ENCODE data around the gene KRT2.

KRT2 gene

GRCh38 chr12:52615208-52615868, 36.7 kb downstream of the KRT2 start:
- peak; percentile 13 for DNase-seq (ENCODE audit: low read depth)

DNA sequence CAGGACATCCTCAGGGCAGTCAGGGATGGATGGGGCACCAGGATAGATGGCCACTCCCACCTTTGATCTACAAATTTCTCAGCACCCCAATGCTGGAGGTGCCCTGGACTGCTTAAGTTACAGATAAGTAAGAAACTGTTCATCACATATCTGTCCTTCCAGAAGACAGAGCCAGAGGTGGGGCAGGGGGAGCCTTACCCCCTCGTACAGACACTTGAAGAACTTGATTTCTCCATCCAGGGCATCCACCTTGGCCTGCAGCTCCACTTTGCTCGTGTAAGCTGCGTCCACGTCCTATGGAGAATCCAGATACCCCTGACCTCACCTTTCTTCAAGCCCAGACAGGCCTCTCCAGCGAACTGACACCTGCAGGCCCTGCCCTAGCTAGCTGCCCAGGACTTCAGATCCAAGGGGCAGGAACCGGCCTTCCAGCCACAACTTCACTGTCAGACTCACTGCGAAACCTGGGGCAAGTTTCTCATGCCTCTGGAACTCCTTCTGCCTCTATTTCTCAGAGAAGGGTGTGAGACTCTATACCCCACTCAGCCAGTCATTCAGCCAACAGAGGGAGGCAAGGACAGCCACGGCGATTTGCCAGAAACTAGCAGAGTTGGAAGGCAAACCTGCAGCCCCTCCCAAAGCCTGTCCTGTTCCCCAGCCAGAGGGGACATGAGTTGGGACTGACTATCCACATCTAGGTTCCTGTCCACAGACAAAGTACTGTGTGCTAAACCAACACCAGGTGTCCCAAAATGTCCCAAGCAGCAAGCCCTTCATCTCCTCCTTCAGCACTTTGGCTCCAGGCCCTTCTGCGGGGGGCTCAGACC, 37.4 kb downstream of the KRT2 start:
- DNase-seq (ENCODE audit: low read depth): no peak

- no peak for DNase-seq (ENCODE audit: low read depth)
Measured at GRCh38 chr12:52613384-52614030, 38.5 kb downstream of the KRT2 start.

DNA sequence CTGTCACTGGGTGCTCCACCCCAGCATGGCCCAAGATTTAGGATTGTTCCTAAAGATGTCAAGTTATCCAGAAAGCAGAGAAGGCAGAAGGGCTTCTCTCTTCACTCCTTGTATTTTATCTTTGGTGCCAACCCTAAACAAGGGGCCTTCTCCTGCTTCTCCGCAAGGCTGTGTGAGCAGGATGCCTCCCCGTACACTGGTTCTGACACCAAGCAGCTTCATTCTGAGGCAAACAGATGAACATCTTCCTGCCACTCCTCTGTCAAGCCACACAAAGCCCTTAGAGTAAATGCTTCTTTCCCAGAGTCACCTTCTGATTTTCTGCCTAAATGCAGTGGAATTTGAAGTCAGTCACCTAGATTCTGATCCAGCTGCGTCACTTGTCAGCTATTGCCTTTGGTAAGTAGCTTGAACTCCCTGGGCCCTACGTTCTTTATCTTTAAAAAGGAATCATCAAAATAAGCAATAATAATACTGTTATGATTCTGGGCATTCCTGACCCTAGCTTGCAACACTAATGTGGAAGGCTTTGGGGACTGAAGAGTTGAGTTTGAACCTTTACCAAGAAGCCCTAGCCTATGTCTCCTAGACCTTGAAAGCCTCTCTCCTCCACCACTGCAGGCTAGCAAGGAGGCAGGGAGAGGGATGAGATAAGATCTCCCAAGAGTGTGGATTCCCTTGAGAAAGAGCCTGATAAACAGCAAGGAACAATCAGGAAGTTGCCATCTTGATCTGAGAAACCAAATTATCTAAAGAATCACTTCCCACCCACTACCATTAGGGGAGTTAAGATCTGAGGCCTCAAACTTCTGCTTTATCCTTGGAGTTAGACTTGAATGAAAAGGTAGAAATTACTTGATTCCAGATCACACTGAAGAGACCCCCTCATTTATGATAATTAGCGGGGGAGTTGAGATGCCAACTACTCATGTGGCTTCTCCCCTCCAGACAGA, 39.3 kb downstream of the KRT2 start:
- DNase-seq (ENCODE audit: low read depth): no peak

DNA sequence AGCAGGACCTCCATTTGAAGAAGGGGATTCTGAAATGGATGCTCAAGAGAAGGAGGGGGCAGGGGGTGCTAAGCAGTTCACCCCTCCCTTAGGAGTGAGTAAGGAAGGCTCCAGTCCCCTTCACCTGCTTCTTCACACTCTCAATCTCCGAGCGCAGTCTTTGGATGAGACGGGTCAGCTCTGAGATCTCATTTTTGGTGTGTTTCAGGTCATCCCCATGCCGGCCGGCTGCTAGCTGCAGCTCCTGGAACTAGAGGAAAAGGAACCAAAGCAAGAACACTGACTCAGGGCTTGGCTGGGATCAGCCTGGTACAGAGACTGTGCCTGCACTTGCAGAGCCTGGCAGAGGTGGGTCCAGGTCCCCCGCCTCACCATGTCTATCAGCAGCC, 40.9 kb downstream of the KRT2 start:
- DNase-seq (ENCODE audit: low read depth): no peak

DNA sequence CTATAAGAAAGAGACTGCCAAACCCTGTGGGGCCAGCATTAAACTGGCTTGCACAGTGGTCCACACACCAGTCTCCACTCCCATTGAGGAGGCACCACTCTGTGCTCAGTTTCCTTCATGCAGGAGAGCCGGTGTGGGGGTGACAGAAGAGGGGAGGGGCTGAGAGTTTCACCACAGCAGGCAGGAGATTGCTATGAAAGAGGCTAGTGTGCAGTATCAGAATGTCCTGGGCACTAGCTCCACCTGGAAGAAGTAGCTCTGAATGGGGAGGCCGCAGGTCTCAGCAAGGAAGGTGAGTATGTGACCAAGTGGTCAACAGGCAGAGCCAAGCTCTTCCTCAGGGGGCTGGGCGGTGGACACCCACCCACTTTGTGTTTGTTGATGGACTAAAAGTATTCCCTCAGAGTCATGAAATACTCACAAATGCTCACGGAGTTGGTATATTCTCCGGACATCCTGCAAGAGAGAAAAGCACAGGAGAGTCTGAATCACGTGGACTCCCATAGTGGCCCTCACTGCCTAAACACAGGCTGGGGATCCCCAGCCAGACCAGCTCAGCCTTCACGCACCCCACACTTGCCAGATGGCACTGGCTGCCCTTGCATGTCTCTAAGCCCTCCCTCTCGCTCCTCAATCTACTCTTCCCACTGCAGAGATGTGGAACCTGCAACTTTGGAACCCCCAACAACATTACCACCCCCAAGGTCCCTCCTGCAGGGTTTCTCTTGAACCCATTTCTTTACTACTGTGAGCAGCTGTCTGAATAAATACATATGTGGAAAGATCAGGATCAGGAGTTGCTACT, 43.0 kb downstream of the KRT2 start:
- no peak for DNase-seq (ENCODE audit: low read depth)

DNA sequence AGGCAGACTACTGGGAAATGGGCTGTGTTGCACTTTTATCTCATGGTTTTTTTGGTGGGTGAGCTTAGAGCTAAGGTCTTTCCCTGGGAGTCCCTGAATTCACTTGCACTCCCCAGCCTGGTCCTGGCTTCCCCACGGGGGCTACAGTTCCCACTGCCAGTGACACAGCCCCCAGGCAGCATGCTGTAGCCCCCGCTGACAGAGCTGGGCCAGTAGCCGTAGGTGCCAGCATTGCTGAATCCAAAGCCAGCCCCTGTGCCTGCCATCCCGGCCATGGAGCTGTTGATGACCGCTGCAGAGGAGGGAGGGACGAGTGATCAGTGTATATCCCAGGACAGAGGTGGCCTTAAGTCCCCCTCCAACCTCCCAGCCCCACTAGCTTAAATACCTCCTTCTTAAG, 43.9 kb downstream of the KRT2 start:
- no peak for DNase-seq (ENCODE audit: low read depth)

DNA sequence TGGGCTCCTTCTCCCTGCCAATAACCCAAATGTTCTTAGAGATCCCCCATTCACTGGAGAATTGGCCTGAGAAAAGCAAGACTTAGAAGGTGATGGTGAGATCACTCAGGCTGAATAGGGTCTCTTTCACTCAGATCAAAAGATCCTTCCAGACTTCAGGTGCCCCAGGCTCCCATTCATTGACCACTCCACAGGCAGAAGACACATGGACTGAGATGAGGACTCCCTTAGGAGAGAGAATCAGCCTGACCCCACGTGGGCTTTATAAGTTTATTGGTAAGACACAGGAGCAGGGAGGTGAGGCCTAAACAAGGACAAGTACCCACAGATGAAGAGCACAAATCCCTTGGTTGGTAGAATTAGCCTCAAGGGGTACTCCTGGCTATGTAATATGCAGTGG, 44.7 kb downstream of the KRT2 start:
- DNase-seq (ENCODE audit: low read depth): no peak

DNA sequence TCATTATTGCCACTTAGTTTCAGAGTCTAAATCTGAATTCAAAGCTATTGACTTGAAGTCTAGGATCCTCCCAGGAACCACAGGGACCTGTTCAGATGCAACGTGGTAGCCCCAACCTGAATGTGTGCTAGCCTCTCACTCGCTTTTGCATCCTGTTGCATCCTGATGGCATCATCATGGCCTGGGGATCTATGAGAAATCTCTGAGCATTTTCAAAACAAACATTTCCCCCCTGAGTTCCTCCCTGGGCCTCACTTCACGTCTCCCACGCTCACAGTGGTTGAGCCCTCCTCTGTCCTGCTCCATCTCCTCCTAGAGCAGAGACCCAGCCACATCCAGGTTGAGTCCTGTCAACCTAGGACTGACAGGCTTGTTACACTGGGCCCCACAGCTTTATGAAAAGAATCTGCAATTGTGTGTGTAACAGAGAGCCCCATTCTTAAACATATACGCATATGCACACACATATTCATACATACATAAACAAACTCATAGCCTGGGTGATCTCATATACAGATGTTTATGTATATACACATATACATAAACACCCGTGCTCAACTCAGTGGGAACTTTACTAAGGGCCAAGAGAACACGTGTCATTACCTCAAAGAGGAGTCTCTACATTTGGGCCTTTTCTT, 45.3 kb downstream of the KRT2 start:
- DNase-seq (ENCODE audit: low read depth): no peak

GRCh38 chr12:52606096-52606495, 45.9 kb downstream of the KRT2 start:
- no peak for DNase-seq (ENCODE audit: low read depth)

DNA sequence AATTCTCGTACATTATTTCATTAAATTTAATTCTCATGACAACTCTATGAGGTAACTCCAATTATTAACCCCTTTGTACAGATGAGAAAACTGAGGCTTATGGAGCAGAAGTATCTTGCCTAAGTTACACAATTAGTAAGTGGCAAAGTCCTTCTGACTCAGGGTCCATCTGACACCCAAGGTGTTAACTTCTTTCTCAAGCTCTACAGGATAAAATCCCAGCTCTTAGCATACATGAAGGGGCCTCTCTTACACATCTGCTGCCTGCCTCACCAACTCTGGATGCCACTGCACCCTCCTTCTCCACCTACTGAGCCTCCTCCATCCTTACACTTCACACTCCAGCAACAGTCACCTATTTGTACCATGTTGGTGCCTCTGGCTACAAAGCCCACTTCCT, 46.5 kb downstream of the KRT2 start:
- no peak for DNase-seq (ENCODE audit: low read depth)

GRCh38 chr12:52604859-52605258, 47.2 kb downstream of the KRT2 start:
- DNase-seq (ENCODE audit: low read depth): no peak

- no peak for DNase-seq (ENCODE audit: low read depth)
Measured at GRCh38 chr12:52603314-52603713, 48.7 kb downstream of the KRT2 start.

DNA sequence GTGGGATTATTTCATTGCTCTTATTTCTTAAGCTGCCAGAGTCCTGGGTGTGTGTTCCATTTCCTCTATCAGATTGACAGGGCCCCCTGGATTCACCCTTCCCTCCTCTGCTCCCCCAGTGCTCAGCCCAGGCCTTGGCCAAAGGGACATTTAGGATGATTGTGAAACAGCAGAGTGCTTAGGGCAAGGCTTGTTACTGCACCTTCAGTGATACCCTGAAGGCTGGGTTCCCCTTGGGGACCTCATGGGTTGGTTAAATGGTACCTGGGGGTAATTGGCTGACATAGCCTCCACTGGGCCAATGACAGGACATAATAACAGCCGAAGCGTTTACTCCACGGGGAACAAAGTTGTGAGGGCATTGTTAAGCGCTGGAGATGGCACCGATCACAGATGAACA, 49.5 kb downstream of the KRT2 start:
- no peak for DNase-seq (ENCODE audit: low read depth)

GRCh38 chr12:52601671-52602070, 50.3 kb downstream of the KRT2 start:
- DNase-seq (ENCODE audit: low read depth): no peak

- no peak for DNase-seq (ENCODE audit: low read depth)
Measured at GRCh38 chr12:52600941-52601481, 51.0 kb downstream of the KRT2 start, which contains the start of gene KRT72. TSS of gene KRT72 (minus strand) at chr12:52601463. CDS start at chr12:52601452, 11 bp downstream.

DNA sequence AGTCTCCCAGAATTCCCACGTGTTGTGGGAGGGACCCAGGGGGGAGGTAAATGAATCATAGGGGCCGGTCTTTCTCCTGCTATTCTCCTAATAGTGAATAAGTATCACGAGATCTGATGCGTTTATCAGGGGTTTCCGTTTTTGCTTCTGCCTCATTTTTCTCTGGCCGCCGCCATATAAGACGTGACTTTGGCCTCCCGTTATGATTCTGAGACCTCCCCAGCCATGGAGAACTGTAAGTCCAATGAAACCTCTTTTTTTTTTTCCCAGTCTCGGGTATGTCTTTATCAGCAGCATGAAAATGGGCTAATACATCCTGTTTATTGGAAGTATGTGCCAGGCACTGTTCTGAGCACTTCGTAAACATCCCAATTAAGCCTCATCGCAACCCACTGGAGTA, 51.5 kb downstream of the KRT2 start:
- no peak for DNase-seq (ENCODE audit: low read depth)

- no peak for DNase-seq (ENCODE audit: low read depth)
Measured at GRCh38 chr12:52600071-52600470, 51.9 kb downstream of the KRT2 start.

DNA sequence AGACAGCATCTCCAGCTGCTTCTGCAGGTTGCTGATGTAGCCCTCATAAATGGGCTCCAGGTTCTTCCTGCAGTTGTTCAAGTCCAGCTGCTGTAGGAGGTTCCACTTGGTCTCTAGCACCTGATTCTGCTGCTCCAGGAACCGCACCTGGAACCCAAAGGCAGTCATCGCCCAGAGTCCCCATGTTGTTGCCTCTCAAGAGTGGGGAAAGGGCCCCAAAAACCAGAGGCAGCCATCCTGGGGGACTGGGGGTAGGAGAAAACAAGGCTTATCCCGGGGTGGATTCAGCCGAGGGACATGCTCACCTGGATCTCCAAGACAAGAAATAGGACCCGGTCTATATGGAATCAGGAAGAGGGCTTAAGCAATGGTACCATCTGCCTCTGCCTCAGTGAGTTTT, 53.0 kb downstream of the KRT2 start:
- no peak for DNase-seq (ENCODE audit: low read depth)

Data from stromal cell of bone marrow (primary cell).